KMS-11 (cell line): ENCODE measurements around the gene TMEM132C.

Source experiments
- H2AFZ ChIP-seq: fragments of 200-600 bp; sonication (generic); 2 replicates; pipeline ENCODE4 v1.6.1; 2016; ENCODE audit warnings: antibody characterized with exemption, mixed run types, low read depth
- H3K27ac ChIP-seq: fragments of 200-600 bp; sonication (generic); 2 replicates; pipeline ENCODE4 v1.6.1; 2016; ENCODE audit warnings: mild to moderate bottlenecking, mixed run types
- H3K27me3 ChIP-seq: fragments of 200-600 bp; sonication (generic); 2 replicates; pipeline ENCODE4 v1.6.1; 2017; ENCODE audit warnings: mild to moderate bottlenecking, low read depth, mixed run types, moderate library complexity; ENCODE audit not compliant: insufficient read depth
- H3K36me3 ChIP-seq: fragments of 200-600 bp; sonication (generic); 2 replicates; pipeline ENCODE4 v1.6.1; 2017; ENCODE audit warnings: mild to moderate bottlenecking, mixed run types; ENCODE audit not compliant: insufficient read depth
- H3K4me1 ChIP-seq: fragments of 200-600 bp; sonication (generic); 2 replicates; pipeline ENCODE4 v1.6.1; 2016; ENCODE audit warnings: mild to moderate bottlenecking, low read depth, mixed run types; ENCODE audit not compliant: poor library complexity, severe bottlenecking
- H3K4me2 ChIP-seq: fragments of 200-600 bp; sonication (generic); 2 replicates; pipeline ENCODE4 v1.7.0; 2016; ENCODE audit warnings: mild to moderate bottlenecking, mixed run types
- H3K4me3 ChIP-seq: fragments of 200-600 bp; sonication (generic); IDR thresholded peaks from 2 replicates; pipeline ENCODE4 v1.6.1; 2017; ENCODE audit warnings: low read depth, low read length, mixed read lengths; ENCODE audit not compliant: insufficient read depth
- H3K79me2 ChIP-seq: fragments of 200-600 bp; sonication (generic); 2 replicates; pipeline ENCODE4 v1.6.1; 2016; ENCODE audit warnings: low read depth, mixed run types; ENCODE audit not compliant: insufficient read depth
- H3K9ac ChIP-seq: fragments of 200-600 bp; sonication (generic); 2 replicates; pipeline ENCODE4 v1.6.1; 2016; ENCODE audit warnings: mild to moderate bottlenecking, mixed run types
- H4K20me1 ChIP-seq: fragments of 200-600 bp; sonication (generic); 2 replicates; pipeline ENCODE4 v1.6.1; 2016; ENCODE audit warnings: mild to moderate bottlenecking, mixed run types; ENCODE audit not compliant: insufficient read depth
- CTCF ChIP-seq: fragments of 200-600 bp; sonication (generic); conservative IDR thresholded peaks from 2 replicates; pipeline ENCODE4 v1.6.1; 2017; ENCODE audit warnings: low read depth, mild to moderate bottlenecking, antibody characterized with exemption, low read length, moderate library complexity, mixed read lengths

The TMEM132C gene

GRCh38 chr12:128611736-128612135 is 344.8 kb downstream of the TMEM132C start:
- H3K9ac ChIP-seq: no peak overlapping the region
- H3K4me3 ChIP-seq: no peak overlapping the region
- H3K27me3 ChIP-seq: no peaks in the 10 kb centered on the region
- no peak overlapping the region for H3K4me2 ChIP-seq
- H3K27ac ChIP-seq: no peak overlapping the region
- no peak overlapping the region for H2AFZ ChIP-seq
- no peaks in the 10 kb centered on the region for H3K36me3 ChIP-seq
- no peaks in the 10 kb centered on the region for H3K4me1 ChIP-seq
- H4K20me1 ChIP-seq: no peaks in the 10 kb centered on the region
- TF ChIP-seq CTCF: no peak
- no peaks in the 10 kb centered on the region for H3K79me2 ChIP-seq

- Histone ChIP-seq H3K79me2 (no peaks in the 10 kb centered on the region), H3K4me1 (no peaks in the 10 kb centered on the region)
Observed at GRCh38 chr12:128612150-128612850, 345.3 kb downstream of the TMEM132C start.

GRCh38 chr12:128613837-128614590 is 347.0 kb downstream of the TMEM132C start:
- TF ChIP-seq CTCF: no peak
- Histone ChIP-seq H3K27ac (no peak overlapping the region), H3K4me3 (no peak overlapping the region), H3K9ac (no peak overlapping the region), H3K36me3 (no peaks in the 10 kb centered on the region), H3K4me1 (no peaks in the 10 kb centered on the region), H3K4me2 (no peak overlapping the region), H3K79me2 (no peaks in the 10 kb centered on the region), H4K20me1 (no peaks in the 10 kb centered on the region), H2AFZ (no peak overlapping the region), H3K27me3 (no peaks in the 10 kb centered on the region)

More at GRCh38 chr12:128612150-128612850, 345.3 kb downstream of the TMEM132C start:
- Histone ChIP-seq H3K9ac (no peak overlapping the region), H4K20me1 (no peaks in the 10 kb centered on the region), H2AFZ (no peak overlapping the region), H3K4me2 (no peak overlapping the region), H3K27ac (no peak overlapping the region), H3K36me3 (no peaks in the 10 kb centered on the region), H3K4me3 (no peak overlapping the region), H3K27me3 (no peaks in the 10 kb centered on the region)
- no peak for TF ChIP-seq CTCF

- Histone ChIP-seq H3K4me3 (no peak overlapping the region), H4K20me1 (no peaks in the 10 kb centered on the region), H2AFZ (no peak overlapping the region), H3K36me3 (no peaks in the 10 kb centered on the region), H3K27me3 (no peaks in the 10 kb centered on the region), H3K9ac (no peak overlapping the region), H3K4me1 (no peaks in the 10 kb centered on the region), H3K4me2 (no peak overlapping the region), H3K27ac (no peak overlapping the region), H3K79me2 (no peaks in the 10 kb centered on the region)
- TF ChIP-seq CTCF: no peak
Observed at GRCh38 chr12:128617304-128617833, 350.4 kb downstream of the TMEM132C start.
